HL-60/S4 treated with retinoic acid at 250 ng/mL for 4 days and 3 days (cell line): ENCODE data around the gene C19orf25.

Source experiments
- in situ Hi-C: fragments of 300-500 bp; cut with MboI; formaldehyde crosslinking; loops from 2 replicates; pipeline ENCODE4 v1.7.0; 2022; ENCODE audit warnings: low sequenced_read_pairs

Gene C19orf25

GRCh38 chr19:1496714-1497577, 17.9 kb upstream of the C19orf25 start:
- in situ Hi-C loops: no loop called here

GRCh38 chr19:1495799-1496713, 17.0 kb upstream of the C19orf25 start:
- in situ Hi-C loops: no loop called here

GRCh38 chr19:1495051-1495798, 16.2 kb upstream of the C19orf25 start:
- in situ Hi-C loops: no loop called here

- in situ Hi-C loops: no loop called here
These were observed 15.2 kb upstream of the C19orf25 start for GRCh38 chr19:1494115-1494815.

DNA sequence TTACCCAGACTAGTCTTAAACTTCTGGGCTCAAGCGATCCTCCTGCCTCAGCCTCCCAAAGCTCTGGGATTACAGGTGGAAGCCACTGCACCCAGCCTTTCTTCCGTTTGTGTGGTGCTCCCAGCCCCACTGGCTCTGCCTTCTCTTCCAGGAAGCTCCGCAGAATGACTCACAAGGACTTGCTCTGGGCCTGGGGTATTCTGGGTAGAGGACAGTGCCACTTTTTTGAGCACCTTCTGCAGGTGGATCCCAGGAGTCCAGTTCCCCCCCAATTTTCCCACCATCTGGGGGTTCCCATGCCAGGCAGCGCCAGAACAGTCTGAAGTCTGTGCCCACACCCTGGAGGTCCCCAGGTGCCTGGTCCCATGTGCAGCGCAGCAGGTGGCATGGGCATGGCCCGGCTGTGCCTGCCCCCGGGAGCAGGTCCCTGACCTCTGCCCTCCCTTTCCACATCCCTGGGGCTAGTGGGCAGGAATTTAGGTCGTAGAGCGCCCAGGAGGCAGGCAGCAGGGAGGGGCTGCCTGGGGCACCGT, 13.5 kb upstream of the C19orf25 start:
- in situ Hi-C loops: no loop called here

DNA sequence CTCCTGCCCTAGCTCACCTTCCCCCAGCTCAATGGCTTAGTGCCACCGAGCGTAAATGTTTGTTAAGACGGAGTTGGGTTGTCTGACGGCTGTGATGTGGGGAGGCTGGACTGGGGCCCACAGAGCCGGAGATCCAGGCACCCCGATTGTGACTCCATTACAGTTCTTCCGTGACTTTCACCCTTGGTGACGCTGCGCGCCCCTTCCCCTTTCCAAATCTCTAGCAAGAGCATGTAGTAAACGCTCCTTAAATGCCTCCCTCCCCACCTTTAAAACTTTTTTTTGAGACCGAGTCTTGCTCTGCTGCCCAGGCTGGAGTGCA, 12.8 kb upstream of the C19orf25 start:
- in situ Hi-C loops: no loop called here

DNA sequence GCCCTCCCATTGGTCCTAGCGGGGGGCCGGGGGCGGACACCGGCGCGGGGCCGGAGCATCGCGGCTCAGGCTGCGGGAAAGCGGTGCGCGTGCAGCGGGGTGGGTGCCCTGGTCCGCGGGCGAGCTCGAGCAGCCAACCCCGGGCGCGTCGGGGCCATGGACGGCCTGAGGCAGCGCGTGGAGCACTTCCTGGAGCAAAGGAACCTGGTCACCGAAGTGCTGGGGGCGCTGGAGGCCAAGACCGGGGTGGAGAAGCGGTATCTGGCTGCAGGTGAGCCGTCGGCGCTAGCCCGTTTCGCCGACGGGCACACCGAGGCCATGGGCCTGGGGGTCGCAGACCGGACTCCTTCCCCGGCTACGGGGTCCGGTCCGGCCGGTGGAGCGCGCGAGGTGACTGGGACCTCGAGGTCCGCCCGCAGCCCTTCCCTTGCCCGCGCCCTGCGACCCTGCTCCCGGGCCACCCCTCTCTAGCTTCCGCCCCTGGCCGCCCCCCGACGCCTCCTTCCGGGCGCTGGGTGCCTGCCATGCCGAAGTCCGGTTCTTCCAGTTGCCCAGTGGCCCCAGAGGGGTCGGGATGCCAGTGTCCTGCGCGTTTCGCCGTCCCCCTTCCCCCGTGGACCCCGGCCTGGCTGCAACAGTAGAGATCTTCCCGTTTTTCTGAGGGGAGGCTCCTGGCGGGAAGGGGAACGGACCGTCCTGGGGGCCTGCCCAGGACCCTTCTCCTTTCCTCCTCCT, 12.3 kb upstream of the C19orf25 start, which contains the start of gene REEP6:
TSS of gene REEP6 (plus strand) at position 68 of the 735 bp plus-strand sequence. CDS start at position 157, 89 bp downstream.
- in situ Hi-C loops: no loop called here

GRCh38 chr19:1490311-1491113, 11.5 kb upstream of the C19orf25 start, which contains the start of gene PCSK4:
PCSK4 (minus strand) TSS chr19:1490350; CDS start chr19:1490346, 4 bp downstream.
- in situ Hi-C loops: no loop called here

GRCh38 chr19:1489463-1490310, 10.7 kb upstream of the C19orf25 start:
- in situ Hi-C loops: no loop called here

GRCh38 chr19:1488282-1488601, 9.2 kb upstream of the C19orf25 start:
- in situ Hi-C loops: no loop called here

- in situ Hi-C loops: no loop called here
These were observed 8.7 kb upstream of the C19orf25 start for GRCh38 chr19:1487576-1488281.

GRCh38 chr19:1486720-1487575, 7.9 kb upstream of the C19orf25 start:
- in situ Hi-C loops: no loop called here

- in situ Hi-C loops: no loop called here
These were observed 5.0 kb upstream of the C19orf25 start for GRCh38 chr19:1483979-1484428.

- in situ Hi-C loops: no loop called here
These were observed 4.3 kb upstream of the C19orf25 start for GRCh38 chr19:1483131-1483978.
